Sigmoid colon (tissue), 7 donors: ENCODE data around the gene GGACT. TPM values are rescaled to one million over a fixed set of nuclear protein-coding genes. Genes with fewer than 3 reads are reported as not detected.
A peak's percentile ranks its signal among the peaks of the same experiment; 100 is the strongest.

Source experiments
- DNase-seq: peaks from one replicate; pipeline ENCODE4 v3.0.0-alpha.2; 2019
- H3K27ac ChIP-seq, 4 donors: fragments of 200-600 bp; sonication (generic); one replicate each; pipeline ENCODE4 v1.5.1; 2016 to 2019; ENCODE audit warnings: mild to moderate bottlenecking in 1 of 4
- H3K27me3 ChIP-seq, 3 donors: fragments of 200-600 bp; sonication (generic); one replicate each; pipeline ENCODE4 v1.5.1; 2019; ENCODE audit warnings: mild to moderate bottlenecking in 1 of 3
- H3K36me3 ChIP-seq, 4 donors: fragments of 200-600 bp; sonication (generic); one replicate each; pipeline ENCODE4 v1.5.1; 2016 to 2019
- H3K4me1 ChIP-seq, 4 donors: fragments of 200-600 bp; sonication (generic); one replicate each; pipeline ENCODE4 v1.5.1; 2017 to 2019
- H3K4me3 ChIP-seq, 4 donors: fragments of 200-600 bp; sonication (generic); one replicate each; pipeline ENCODE4 v1.5.1; 2017 to 2019; ENCODE audit warnings: mild to moderate bottlenecking in 2 of 4, moderate library complexity in 1 of 4
- H3K9me3 ChIP-seq, 4 donors: fragments of 200-600 bp in 3 of 4; sonication (generic) in 3 of 4; one replicate each; pipeline versions ENCODE4 v1.5.1 to v1.6.1; 2013 to 2019
- CTCF ChIP-seq, 4 experiments: fragments of 450-650 bp in 3 of 4; fragments of 200-600 bp in 1 of 4; IDR thresholded peaks; one replicate each; pipeline ENCODE4 v1.5.1; 2016 to 2019; ENCODE audit warnings: antibody characterized with exemption in 4 of 4, mild to moderate bottlenecking in 3 of 4, moderate library complexity in 2 of 4
- EP300 ChIP-seq, 4 donors: sonication (generic); formaldehyde crosslinking; IDR thresholded peaks; one replicate each; pipeline ENCODE4 v1.6.1; 2017; ENCODE audit warnings: antibody characterized with exemption in 4 of 4
- POLR2A ChIP-seq, 2 donors: fragments of 450-650 bp; IDR thresholded peaks; one replicate each; pipeline ENCODE4 v1.6.1; 2016; ENCODE audit warnings: antibody characterized with exemption in 2 of 2, mild to moderate bottlenecking in 2 of 2, moderate library complexity in 2 of 2
- POLR2AphosphoS5 ChIP-seq, 4 donors: sonication (generic); formaldehyde crosslinking; IDR thresholded peaks; one replicate each; pipeline ENCODE4 v1.6.1; 2017; ENCODE audit warnings: antibody characterized with exemption in 4 of 4
- WGBS, 2 donors: extraction: QIAGEN DNeasy Blood & Tissue Kit; methylation state at CpG; one replicate each; pipeline ENCODE4 v1.1.7; 2013; 5-methylcytosine and 5-hydroxymethylcytosine counted together
- intact Hi-C: fragments of 100-400 bp; cut with DNase I; formaldehyde crosslinking; loops from one replicate; pipeline ENCODE4 v1.15.1; 2023
- polyA plus RNA-seq, 3 donors: library from polyadenylated mRNA; stranded (reverse); fragments of 200-250 nt; gene quantifications; one replicate each; pipeline ENCODE4 v1.2.3, GENCODE V29; 2013
- total RNA-seq, 4 donors: library from RNA; depleted of rRNA; stranded (reverse); fragments of >200 nt; gene quantifications; one replicate each; pipeline ENCODE4 v1.1.0, GENCODE V29; 2016
- donor health status: healthy with polysubstance abuse.
- donor health status: Bipolar disorder and iron deficiency.
- donor health status: healthy.

The GGACT gene
- total and polyA plus RNA-seq, 7 donors, result 0.99 to 3.0 (median 2.2) TPM

GRCh38 chr13:100532836-100533435 is 55.7 kb downstream of the GGACT start:
- H3K27me3 ChIP-seq, result no peaks in the 10 kb centered on the region
- TF ChIP-seq POLR2A (IDR thresholded peaks at IDR 0.05), result no peak
- TF ChIP-seq EP300 (IDR thresholded peaks at IDR 0.05), result no peak
- no peak for TF ChIP-seq POLR2AphosphoS5 (IDR thresholded peaks at IDR 0.05)
- TF ChIP-seq CTCF (IDR thresholded peaks at IDR 0.05), result no peak
- 94 to 97% methylated on average over 14 of the region's 14 CpGs for WGBS, 2 donors
- intact Hi-C loops, result no loop called here
- peaks cover 0 to 32% (median 2%) of the 10 kb centered on the region in 4 donors for H3K36me3 ChIP-seq
- H3K9me3 ChIP-seq, result no peaks in the 10 kb centered on the region
- H3K4me3 ChIP-seq, result no peak overlapping the region
- DNase-seq, result no peak
- H3K27ac ChIP-seq, result no peak overlapping the region
- H3K4me1 ChIP-seq, result no peaks in the 10 kb centered on the region

GRCh38 chr13:100532090-100532766 is 56.4 kb downstream of the GGACT start:
- intact Hi-C loops, result no loop called here
- no peaks in the 10 kb centered on the region for H3K9me3 ChIP-seq
- no peak overlapping the region for H3K27ac ChIP-seq
- WGBS, 2 donors, result 96 to 97% methylated on average over 60 of the region's 60 CpGs
- TF ChIP-seq EP300 (IDR thresholded peaks at IDR 0.05), result no peak
- no peak for TF ChIP-seq POLR2A (IDR thresholded peaks at IDR 0.05)
- TF ChIP-seq POLR2AphosphoS5 (IDR thresholded peaks at IDR 0.05), result no peak
- no peak for TF ChIP-seq CTCF (IDR thresholded peaks at IDR 0.05)
- peak; percentile 52 for DNase-seq
- no peaks in the 10 kb centered on the region for H3K4me1 ChIP-seq
- no peak overlapping the region for H3K4me3 ChIP-seq
- H3K27me3 ChIP-seq, result no peaks in the 10 kb centered on the region
- peaks cover 0 to 32% (median 2%) of the 10 kb centered on the region in 4 donors for H3K36me3 ChIP-seq

GRCh38 chr13:100530671-100531213 is 57.8 kb downstream of the GGACT start:
- H3K27me3 ChIP-seq, result no peaks in the 10 kb centered on the region
- DNase-seq, result peak; percentile 67
- WGBS, 2 donors, result 84 to 85% methylated on average over 11 of the region's 11 CpGs
- intact Hi-C loops, result no loop called here
- peaks cover 0 to 4% (median 0%) of the 10 kb centered on the region in 4 donors for H3K4me1 ChIP-seq
- TF ChIP-seq POLR2A (IDR thresholded peaks at IDR 0.05) (no peak), POLR2AphosphoS5 (IDR thresholded peaks at IDR 0.05) (no peak), EP300 (IDR thresholded peaks at IDR 0.05) (no peak), CTCF (IDR thresholded peaks at IDR 0.05) (no peak)
- H3K4me3 ChIP-seq, result no peak overlapping the region
- H3K36me3 ChIP-seq, result peaks cover 0 to 32% (median 2%) of the 10 kb centered on the region in 4 donors
- H3K27ac ChIP-seq, result no peak overlapping the region
- no peaks in the 10 kb centered on the region for H3K9me3 ChIP-seq

GRCh38 chr13:100529666-100530377 is 58.8 kb downstream of the GGACT start:
- peaks cover 0 to 4% (median 0%) of the 10 kb centered on the region in 4 donors for H3K4me1 ChIP-seq
- DNase-seq, result peak; percentile 50
- H3K27ac ChIP-seq, result no peak overlapping the region
- TF ChIP-seq EP300 (IDR thresholded peaks at IDR 0.05) (no peak), CTCF (IDR thresholded peaks at IDR 0.05) (no peak), POLR2AphosphoS5 (IDR thresholded peaks at IDR 0.05) (no peak), POLR2A (IDR thresholded peaks at IDR 0.05) (no peak)
- H3K4me3 ChIP-seq, result no peak overlapping the region
- peaks cover 0 to 32% (median 2%) of the 10 kb centered on the region in 4 donors for H3K36me3 ChIP-seq
- H3K9me3 ChIP-seq, result no peaks in the 10 kb centered on the region
- WGBS, 2 donors, result 95% methylated on average over 15 of the region's 15 CpGs
- intact Hi-C loops, result no loop called here
- no peaks in the 10 kb centered on the region for H3K27me3 ChIP-seq
